Epithelial cell of proximal tubule (primary cell): ENCODE data around the gene RSPRY1. TPM values are rescaled to one million over a fixed set of nuclear protein-coding genes. Genes with fewer than 3 reads are reported as not detected.
"Not testable (repeated sequence)": the region's sequence is repeated elsewhere in the genome, so short reads cannot be mapped to it uniquely, and the experiment has no call there.

Experiments
- DNase-seq: peaks from one replicate; pipeline ENCODE4 v3.0.0-alpha.2; 2011; ENCODE audit warnings: low read depth
- H3K4me3 ChIP-seq: 2 replicates; pipeline ENCODE4 v1.5.1; 2011; ENCODE audit warnings: low read depth, mild to moderate bottlenecking, low read length
- CTCF ChIP-seq: conservative IDR thresholded peaks from 2 replicates; pipeline ENCODE4 v1.5.1; 2012; ENCODE audit warnings: low read depth, mild to moderate bottlenecking, low read length
- total RNA-seq: library from RNA; depleted of rRNA; stranded (reverse); fragments of >200 nt; gene quantifications from 2 replicates; pipeline ENCODE4 v1.2.3, GENCODE V29; 2015

RSPRY1 gene
- total RNA-seq, 1 donor from 2014 or later = 28.6 TPM

- no peak for TF ChIP-seq CTCF
- DNase-seq = no peak
- H3K4me3 ChIP-seq = no peak overlapping the region
Observed at GRCh38 chr16:57192720-57193486, 6.8 kb downstream of the RSPRY1 start.

DNA sequence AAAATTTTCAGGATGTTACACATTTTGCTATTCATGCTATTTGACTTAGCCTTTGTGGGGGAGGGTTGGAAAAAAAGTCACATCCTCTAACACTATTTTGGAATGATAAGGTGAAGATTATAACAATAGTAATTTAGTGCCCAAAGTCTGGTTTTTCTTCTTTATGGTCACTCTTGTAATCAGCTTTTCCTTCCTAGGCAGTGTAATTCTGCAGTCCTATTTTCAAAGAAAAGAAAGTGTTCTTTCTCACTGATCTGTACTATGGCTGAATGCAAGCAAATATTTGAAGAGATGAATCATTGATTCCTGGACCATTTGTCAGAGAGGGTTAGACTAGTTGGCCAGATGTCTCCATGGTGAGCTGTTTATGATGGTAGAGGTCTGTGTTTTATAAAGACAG lies 8.4 kb downstream of the RSPRY1 start:
- no peak for TF ChIP-seq CTCF
- H3K4me3 ChIP-seq = no peak overlapping the region
- DNase-seq = peak; percentile 67

GRCh38 chr16:57196286-57196685 lies 10.2 kb downstream of the RSPRY1 start:
- no peak for TF ChIP-seq CTCF
- H3K4me3 ChIP-seq = no peak overlapping the region
- no peak for DNase-seq

- H3K4me3 ChIP-seq = no peak overlapping the region
- TF ChIP-seq CTCF = no peak
- no peak for DNase-seq
Observed at GRCh38 chr16:57196753-57197152, 10.6 kb downstream of the RSPRY1 start.

DNA sequence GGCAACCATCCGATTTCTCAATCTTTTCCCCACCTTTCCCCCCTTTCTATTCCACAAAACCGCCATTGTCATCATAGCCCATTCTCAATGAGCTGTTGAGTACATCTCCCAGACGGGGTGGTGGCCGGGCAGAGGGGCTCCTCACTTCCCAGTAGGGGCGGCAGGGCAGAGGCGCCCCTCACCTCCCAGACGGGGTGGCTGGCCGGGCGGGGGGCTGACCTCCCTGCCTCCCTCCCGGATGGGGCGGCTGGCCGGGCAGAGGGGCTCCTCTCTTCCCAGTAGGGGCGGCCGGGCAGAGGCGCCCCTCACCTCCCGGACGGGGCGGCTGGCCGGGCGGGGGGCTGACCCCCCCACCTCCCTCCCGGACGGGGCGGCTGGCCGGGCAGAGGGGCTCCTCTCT lies 14.2 kb downstream of the RSPRY1 start:
- DNase-seq, H3K4me3 ChIP-seq: not testable (repeated sequence)

GRCh38 chr16:57200926-57201325 lies 14.8 kb downstream of the RSPRY1 start:
- H3K4me3 ChIP-seq, DNase-seq: not testable (repeated sequence)

GRCh38 chr16:57202095-57202886 lies 16.2 kb downstream of the RSPRY1 start:
- H3K4me3 ChIP-seq = no peak overlapping the region
- no peak for DNase-seq
- TF ChIP-seq CTCF = no peak

GRCh38 chr16:57203451-57203850 lies 17.3 kb downstream of the RSPRY1 start:
- DNase-seq = no peak
- TF ChIP-seq CTCF = no peak
- no peak overlapping the region for H3K4me3 ChIP-seq
